ENCODE measurements around the gene SEMA3A. TPM values are rescaled to one million over a fixed set of nuclear protein-coding genes. Genes with fewer than 3 reads are reported as not detected.
A peak's percentile ranks its signal among the peaks of the same experiment; 100 is the strongest.

Gene SEMA3A
- total RNA-seq, 1 experiment from 2014 or later: 43.3 TPM

DNA sequence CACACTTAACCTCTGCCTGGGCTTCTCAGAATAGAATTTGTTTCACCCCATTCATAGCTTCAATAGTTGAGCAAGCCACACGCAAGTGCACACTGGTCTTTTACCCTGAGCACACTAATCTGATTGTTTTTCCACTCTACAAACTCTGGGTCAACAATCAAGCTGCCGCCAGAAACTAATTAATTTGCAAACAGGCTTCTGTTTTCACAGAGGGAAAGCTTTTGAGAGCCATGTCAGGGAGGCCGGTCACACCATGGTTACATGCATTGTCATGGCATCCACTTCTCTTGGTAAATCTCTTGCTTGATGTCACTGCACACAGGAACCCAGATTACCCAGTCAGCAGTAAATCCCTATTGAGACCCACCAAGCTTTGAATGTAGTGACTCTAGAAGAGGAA is 154.2 kb downstream of the SEMA3A start:
- in situ Hi-C loops (cut with HindIII; ENCODE audit: low pct_unique_long_range_greater_than_20kb, low sequenced_read_pairs) (no loop called here), intact Hi-C loops (cut with micrococcal nuclease; ENCODE audit: unreplicated experiment) (no loop called here)
- no peak; the same call in 1 of the 2 replicates for ATAC-seq
- no peaks in the 10 kb centered on the region for H3K27me3 ChIP-seq (ENCODE audit: control insufficient read depth, insufficient read depth, low read length)
- H3K9me3 ChIP-seq (ENCODE audit: control insufficient read depth, insufficient read depth, low read depth, low read length): no peaks in the 10 kb centered on the region
- H3K27ac ChIP-seq (ENCODE audit: low read length): peak overlapping the region; percentile 61
- peaks cover 16% of the 10 kb centered on the region; the same call in 1 of the 2 replicates for H3K4me1 ChIP-seq (ENCODE audit: control insufficient read depth, insufficient read depth, low read length)
- POLR2A ChIA-PET: interaction anchor here (0.6 to 0.7 kb wide), 2 partner anchors 10 to 180 kb away, joined by 3 read pairs; no protein-coding TSS in a partner anchor
- 0 out of 2 replicates have a peak, but pooled peaks have one; percentile 57 for TF ChIP-seq TCF7L2 (IDR thresholded peaks at IDR 0.05; ENCODE audit: low read depth, low read length)
- TF ChIP-seq, protein P1, sequence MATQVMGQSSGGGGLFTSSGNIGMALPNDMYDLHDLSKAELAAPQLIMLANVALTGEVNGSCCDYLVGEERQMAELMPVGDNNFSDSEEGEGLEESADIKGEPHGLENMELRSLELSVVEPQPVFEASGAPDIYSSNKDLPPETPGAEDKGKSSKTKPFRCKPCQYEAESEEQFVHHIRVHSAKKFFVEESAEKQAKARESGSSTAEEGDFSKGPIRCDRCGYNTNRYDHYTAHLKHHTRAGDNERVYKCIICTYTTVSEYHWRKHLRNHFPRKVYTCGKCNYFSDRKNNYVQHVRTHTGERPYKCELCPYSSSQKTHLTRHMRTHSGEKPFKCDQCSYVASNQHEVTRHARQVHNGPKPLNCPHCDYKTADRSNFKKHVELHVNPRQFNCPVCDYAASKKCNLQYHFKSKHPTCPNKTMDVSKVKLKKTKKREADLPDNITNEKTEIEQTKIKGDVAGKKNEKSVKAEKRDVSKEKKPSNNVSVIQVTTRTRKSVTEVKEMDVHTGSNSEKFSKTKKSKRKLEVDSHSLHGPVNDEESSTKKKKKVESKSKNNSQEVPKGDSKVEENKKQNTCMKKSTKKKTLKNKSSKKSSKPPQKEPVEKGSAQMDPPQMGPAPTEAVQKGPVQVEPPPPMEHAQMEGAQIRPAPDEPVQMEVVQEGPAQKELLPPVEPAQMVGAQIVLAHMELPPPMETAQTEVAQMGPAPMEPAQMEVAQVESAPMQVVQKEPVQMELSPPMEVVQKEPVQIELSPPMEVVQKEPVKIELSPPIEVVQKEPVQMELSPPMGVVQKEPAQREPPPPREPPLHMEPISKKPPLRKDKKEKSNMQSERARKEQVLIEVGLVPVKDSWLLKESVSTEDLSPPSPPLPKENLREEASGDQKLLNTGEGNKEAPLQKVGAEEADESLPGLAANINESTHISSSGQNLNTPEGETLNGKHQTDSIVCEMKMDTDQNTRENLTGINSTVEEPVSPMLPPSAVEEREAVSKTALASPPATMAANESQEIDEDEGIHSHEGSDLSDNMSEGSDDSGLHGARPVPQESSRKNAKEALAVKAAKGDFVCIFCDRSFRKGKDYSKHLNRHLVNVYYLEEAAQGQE (IDR thresholded peaks at IDR 0.05; ENCODE audit: insufficient read depth in 1 of 2, low read depth in 2 of 2, low read length in 1 of 2): no peak
- no TSS peak for BruUV-seq (replicated peaks)
- no peak overlapping the region for H3K4me3 ChIP-seq (ENCODE audit: low read depth in 2 of 2, low read length in 2 of 2)
- no peak for DNase-seq (ENCODE audit: low read depth, low spot score)
- H3K36me3 ChIP-seq (ENCODE audit: control insufficient read depth, insufficient read depth, low read length): no peaks in the 10 kb centered on the region; the same call in 1 of the 2 replicates
- CTCF ChIA-PET: no interaction called here

DNA sequence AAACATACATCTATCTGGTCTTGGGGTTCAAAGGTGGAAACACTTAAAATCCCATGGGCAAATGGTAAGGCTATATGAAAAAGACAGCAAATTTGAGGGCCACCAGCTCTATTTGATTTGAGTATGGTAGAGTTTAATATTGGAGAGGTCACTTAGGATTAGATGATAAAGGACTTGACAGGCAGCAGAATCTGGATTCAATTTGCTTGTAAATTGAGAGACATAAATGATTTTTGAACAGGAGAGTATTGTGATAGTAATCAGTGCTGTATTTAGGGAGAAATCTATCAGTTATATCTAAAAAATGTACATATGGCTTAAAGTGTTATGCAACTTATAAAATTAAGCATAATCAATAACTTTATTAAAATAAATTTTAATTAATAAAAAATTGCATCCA is 155.2 kb downstream of the SEMA3A start:
- DNase-seq (ENCODE audit: low read depth, low spot score) (no peak), ATAC-seq (no peak)
- no peaks in the 10 kb centered on the region for H3K27me3 ChIP-seq (ENCODE audit: control insufficient read depth, insufficient read depth, low read length)
- in situ Hi-C loops (cut with HindIII; ENCODE audit: low pct_unique_long_range_greater_than_20kb, low sequenced_read_pairs) (no loop called here), intact Hi-C loops (cut with micrococcal nuclease; ENCODE audit: unreplicated experiment) (no loop called here)
- no peaks in the 10 kb centered on the region for H3K9me3 ChIP-seq (ENCODE audit: control insufficient read depth, insufficient read depth, low read depth, low read length)
- ChIA-PET CTCF (no interaction called here), POLR2A (no interaction called here)
- TF ChIP-seq, protein P2, sequence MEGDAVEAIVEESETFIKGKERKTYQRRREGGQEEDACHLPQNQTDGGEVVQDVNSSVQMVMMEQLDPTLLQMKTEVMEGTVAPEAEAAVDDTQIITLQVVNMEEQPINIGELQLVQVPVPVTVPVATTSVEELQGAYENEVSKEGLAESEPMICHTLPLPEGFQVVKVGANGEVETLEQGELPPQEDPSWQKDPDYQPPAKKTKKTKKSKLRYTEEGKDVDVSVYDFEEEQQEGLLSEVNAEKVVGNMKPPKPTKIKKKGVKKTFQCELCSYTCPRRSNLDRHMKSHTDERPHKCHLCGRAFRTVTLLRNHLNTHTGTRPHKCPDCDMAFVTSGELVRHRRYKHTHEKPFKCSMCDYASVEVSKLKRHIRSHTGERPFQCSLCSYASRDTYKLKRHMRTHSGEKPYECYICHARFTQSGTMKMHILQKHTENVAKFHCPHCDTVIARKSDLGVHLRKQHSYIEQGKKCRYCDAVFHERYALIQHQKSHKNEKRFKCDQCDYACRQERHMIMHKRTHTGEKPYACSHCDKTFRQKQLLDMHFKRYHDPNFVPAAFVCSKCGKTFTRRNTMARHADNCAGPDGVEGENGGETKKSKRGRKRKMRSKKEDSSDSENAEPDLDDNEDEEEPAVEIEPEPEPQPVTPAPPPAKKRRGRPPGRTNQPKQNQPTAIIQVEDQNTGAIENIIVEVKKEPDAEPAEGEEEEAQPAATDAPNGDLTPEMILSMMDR (IDR thresholded peaks at IDR 0.05): no peak
- TF ChIP-seq POLR2AphosphoS5 (IDR thresholded peaks at IDR 0.05; ENCODE audit: low read depth, low read length): no peak
- TF ChIP-seq TCF7L2 (IDR thresholded peaks at IDR 0.05; ENCODE audit: low read depth, low read length): no peak
- TF ChIP-seq, protein P1 (IDR thresholded peaks at IDR 0.05; ENCODE audit: insufficient read depth in 1 of 2, low read depth in 2 of 2, low read length in 1 of 2): no peak
- TF ChIP-seq SIN3A (IDR thresholded peaks at IDR 0.05; ENCODE audit: borderline replicate concordance, insufficient read depth, low read depth, low read length): no peak
- H3K4me1 ChIP-seq (ENCODE audit: control insufficient read depth, insufficient read depth, low read length): peaks cover 16% of the 10 kb centered on the region; the same call in 1 of the 2 replicates
- peak overlapping the region; percentile 51; the same call in 1 of the 2 replicates for H3K27ac ChIP-seq (ENCODE audit: low read length)
- no peaks in the 10 kb centered on the region; the same call in 1 of the 2 replicates for H3K36me3 ChIP-seq (ENCODE audit: control insufficient read depth, insufficient read depth, low read length)
- H3K4me3 ChIP-seq (ENCODE audit: low read depth in 2 of 2, low read length in 2 of 2): no peak overlapping the region
- no TSS peak for BruUV-seq (replicated peaks)

Measured in Panc1 (cell line).